ENCODE measurements around the gene RAPGEF5. TPM values are rescaled to one million over a fixed set of nuclear protein-coding genes. Genes with fewer than 3 reads are reported as not detected.
"Not testable (repeated sequence)": the region's sequence is repeated elsewhere in the genome, so short reads cannot be mapped to it uniquely, and the experiment has no call there.

Gene RAPGEF5
- total RNA-seq, 1 experiment from 2014 or later, result 16.4 TPM

- no TSS peak for BruUV-seq (replicated peaks)
- Histone ChIP-seq H3K4me2 (peak overlapping the region; percentile 82), H3K9me3 (ENCODE audit: insufficient read depth, low read depth) (peaks cover 6% of the 10 kb centered on the region; the same call in 1 of the 2 replicates), H3K4me3 (peak overlapping the region; percentile 65), H3K36me3 (ENCODE audit: low read depth) (no peaks in the 10 kb centered on the region), H4K20me1 (ENCODE audit: insufficient read depth) (no peaks in the 10 kb centered on the region), H3K9me2 (ENCODE audit: insufficient read depth) (no peaks in the 10 kb centered on the region), H3K79me2 (ENCODE audit: low read depth) (no peaks in the 10 kb centered on the region), H2AFZ (peak overlapping the region; percentile 91), H3K27ac (no peak overlapping the region), H3K4me1 (replicated peaks; ENCODE audit: insufficient read depth) (peaks cover 11% of the 10 kb centered on the region; the same call in 1 of the 2 replicates), H3K27me3 (ENCODE audit: insufficient read depth, low read depth) (peaks cover 36% of the 10 kb centered on the region), H3F3A (ENCODE audit: insufficient read depth, low read depth) (no peaks in the 10 kb centered on the region)
- ChIA-PET POLR2A (ENCODE audit: unreplicated experiment) (interaction anchor here (0.5 kb wide), 1 partner anchor 648 kb away, joined by 4 read pairs; no protein-coding TSS in a partner anchor), CTCF (interaction anchor here (0.6 to 1.4 kb wide), 9 partner anchors 26 to 579 kb away, joined by 3 to 10 read pairs (median 3); no protein-coding TSS in a partner anchor)
- TF ChIP-seq EZH2 (IDR thresholded peaks at IDR 0.05; ENCODE audit: low read depth), result no peak
- TF ChIP-seq CTCF (conservative IDR thresholded peaks at IDR 0.05), result no peak
- no peak for DNase-seq
- intact Hi-C loops (cut with micrococcal nuclease; ENCODE audit: unreplicated experiment), result loop anchor here (2.0 to 5.0 kb wide), 3 partner anchors 81 to 656 kb away; partner anchors contain the start of gene SP4
Measured at GRCh38 chr7:22083704-22084240, 273.2 kb downstream of the RAPGEF5 start.

DNA sequence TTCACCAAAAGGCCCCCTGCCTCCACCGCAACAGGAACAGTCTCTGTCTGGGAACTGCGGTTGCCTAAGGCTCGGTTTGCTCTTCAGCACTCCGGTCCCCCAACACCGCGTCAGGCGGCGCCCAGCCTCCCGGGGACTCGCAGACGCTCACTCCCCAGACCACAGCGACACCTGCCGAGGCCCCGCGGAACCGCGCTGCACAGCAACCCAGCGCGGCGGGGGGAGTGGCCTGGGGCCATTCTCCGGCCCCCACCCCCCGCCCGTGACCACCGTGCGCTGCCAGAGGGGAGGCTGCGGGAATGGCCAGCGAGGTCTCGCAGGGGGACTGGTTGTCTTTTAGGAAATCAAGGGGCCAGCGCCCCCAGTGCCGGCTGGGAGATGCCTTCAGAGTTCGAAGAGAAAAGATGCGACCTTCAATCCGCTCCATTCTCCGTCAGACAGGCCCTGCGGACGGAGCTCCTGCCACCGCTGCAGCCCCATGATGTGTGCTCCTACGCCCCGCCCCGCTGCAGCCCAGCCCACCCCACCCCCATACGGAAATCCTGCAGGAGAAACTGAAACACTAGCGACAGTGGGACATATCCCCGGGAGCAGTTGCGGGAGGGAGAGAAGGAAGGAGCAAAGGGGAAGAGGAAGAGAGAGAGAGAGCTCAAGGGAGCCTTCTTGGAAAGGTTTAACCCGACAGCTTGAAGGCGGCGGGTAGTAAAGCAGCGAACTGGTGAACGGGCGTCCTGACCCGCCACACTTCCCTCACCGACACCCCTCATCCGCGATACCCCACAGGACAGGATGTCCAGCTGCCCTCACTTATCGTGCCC is 273.9 kb downstream of the RAPGEF5 start:
- DNase-seq, result peak; percentile 64 to 90
- no peaks in the 10 kb centered on the region for H3K9me2 ChIP-seq (ENCODE audit: insufficient read depth)
- H3K27me3 ChIP-seq (ENCODE audit: insufficient read depth, low read depth), result peaks cover 43% of the 10 kb centered on the region
- CTCF ChIA-PET, result interaction anchor here (0.6 to 1.4 kb wide), 11 partner anchors 14 to 579 kb away, joined by 3 to 10 read pairs (median 3); no protein-coding TSS in a partner anchor
- H3F3A ChIP-seq (ENCODE audit: insufficient read depth, low read depth), result no peaks in the 10 kb centered on the region
- no peaks in the 10 kb centered on the region for H4K20me1 ChIP-seq (ENCODE audit: insufficient read depth)
- intact Hi-C loops (cut with micrococcal nuclease; ENCODE audit: unreplicated experiment), result loop anchor here (2.0 to 5.0 kb wide), 3 partner anchors 81 to 656 kb away; partner anchors contain the start of gene SP4
- POLR2A ChIA-PET (ENCODE audit: unreplicated experiment), result interaction anchor here (0.5 kb wide), 1 partner anchor 118 kb away, joined by 4 read pairs; no protein-coding TSS in a partner anchor
- no peak overlapping the region for H3K27ac ChIP-seq
- H2AFZ ChIP-seq, result peak overlapping the region; percentile 91
- H3K4me3 ChIP-seq, result peak overlapping the region; percentile 65
- no TSS peak for BruUV-seq (replicated peaks)
- peaks cover 8% of the 10 kb centered on the region; the same call in 1 of the 2 replicates for H3K9me3 ChIP-seq (ENCODE audit: insufficient read depth, low read depth)
- H3K79me2 ChIP-seq (ENCODE audit: low read depth), result no peaks in the 10 kb centered on the region
- TF ChIP-seq CTCF (conservative IDR thresholded peaks at IDR 0.05) (peak; percentile 99), EZH2 (IDR thresholded peaks at IDR 0.05; ENCODE audit: low read depth) (no peak)
- peaks cover 11% of the 10 kb centered on the region; the same call in 1 of the 2 replicates for H3K4me1 ChIP-seq (replicated peaks; ENCODE audit: insufficient read depth)
- no peaks in the 10 kb centered on the region for H3K36me3 ChIP-seq (ENCODE audit: low read depth)
- H3K4me2 ChIP-seq, result peak overlapping the region; percentile 82

DNA sequence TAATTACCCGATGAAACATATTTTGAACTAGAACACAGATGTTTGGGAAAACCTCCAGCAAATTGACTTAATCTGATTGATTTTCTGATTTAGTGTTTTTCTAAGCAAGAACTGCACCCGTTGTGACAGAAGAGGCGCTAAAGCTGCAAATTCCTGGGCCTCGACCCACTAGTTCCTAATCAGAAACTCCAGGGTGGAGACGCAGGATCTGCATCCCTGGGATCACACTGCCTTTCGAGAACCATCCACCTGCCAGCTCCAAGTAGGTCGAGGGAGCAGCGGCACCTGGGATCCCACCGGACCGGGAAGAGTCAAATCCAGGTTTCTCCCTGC is 274.4 kb downstream of the RAPGEF5 start:
- Histone ChIP-seq H3K36me3 (ENCODE audit: low read depth) (no peaks in the 10 kb centered on the region), H3K9me3 (ENCODE audit: insufficient read depth, low read depth) (peaks cover 8% of the 10 kb centered on the region; the same call in 1 of the 2 replicates), H3K4me3 (peak overlapping the region; percentile 65), H3K4me1 (replicated peaks; ENCODE audit: insufficient read depth) (peaks cover 11% of the 10 kb centered on the region; the same call in 1 of the 2 replicates), H3K79me2 (ENCODE audit: low read depth) (no peaks in the 10 kb centered on the region), H3K27me3 (ENCODE audit: insufficient read depth, low read depth) (peaks cover 49% of the 10 kb centered on the region), H3K9me2 (ENCODE audit: insufficient read depth) (no peaks in the 10 kb centered on the region), H3K27ac (no peak overlapping the region), H4K20me1 (ENCODE audit: insufficient read depth) (no peaks in the 10 kb centered on the region), H3K4me2 (peak overlapping the region; percentile 82), H2AFZ (peak overlapping the region; percentile 91), H3F3A (ENCODE audit: insufficient read depth, low read depth) (no peaks in the 10 kb centered on the region)
- no peak for DNase-seq
- intact Hi-C loops (cut with micrococcal nuclease; ENCODE audit: unreplicated experiment), result loop anchor here (2.0 to 5.0 kb wide), 3 partner anchors 80 to 655 kb away; partner anchors contain the start of gene SP4
- ChIA-PET POLR2A (ENCODE audit: unreplicated experiment) (interaction anchor here (0.5 kb wide), 1 partner anchor 117 kb away, joined by 4 read pairs; no protein-coding TSS in a partner anchor), CTCF (interaction anchor here (0.6 to 1.4 kb wide), 4 partner anchors 27 to 671 kb away, joined by 3 to 10 read pairs (median 4); no protein-coding TSS in a partner anchor)
- BruUV-seq (replicated peaks), result no TSS peak
- TF ChIP-seq EZH2 (IDR thresholded peaks at IDR 0.05; ENCODE audit: low read depth) (no peak), CTCF (conservative IDR thresholded peaks at IDR 0.05) (no peak)

- CTCF ChIA-PET; H2AFZ ChIP-seq; H3F3A ChIP-seq (ENCODE audit: insufficient read depth, low read depth); H3K9me2 ChIP-seq (ENCODE audit: insufficient read depth); H4K20me1 ChIP-seq (ENCODE audit: insufficient read depth); H3K4me3 ChIP-seq; H3K27ac ChIP-seq; H3K4me2 ChIP-seq; H3K36me3 ChIP-seq (ENCODE audit: low read depth); H3K79me2 ChIP-seq (ENCODE audit: low read depth); BruUV-seq (replicated peaks); DNase-seq; POLR2A ChIA-PET (ENCODE audit: unreplicated experiment); H3K9me3 ChIP-seq (ENCODE audit: insufficient read depth, low read depth): not testable (repeated sequence)
- Histone ChIP-seq H3K27me3 (ENCODE audit: insufficient read depth, low read depth) (peaks cover 70% of the 10 kb centered on the region), H3K4me1 (replicated peaks; ENCODE audit: insufficient read depth) (peaks cover 11% of the 10 kb centered on the region; the same call in 1 of the 2 replicates)
- intact Hi-C loops (cut with micrococcal nuclease; ENCODE audit: unreplicated experiment), result loop anchor here (5.0 kb wide), 2 partner anchors 78 to 653 kb away; partner anchors contain the start of gene SP4
Measured at GRCh38 chr7:22080219-22080618, 276.7 kb downstream of the RAPGEF5 start.
